ENCODE data around the gene RUNDC3A.

DNA sequence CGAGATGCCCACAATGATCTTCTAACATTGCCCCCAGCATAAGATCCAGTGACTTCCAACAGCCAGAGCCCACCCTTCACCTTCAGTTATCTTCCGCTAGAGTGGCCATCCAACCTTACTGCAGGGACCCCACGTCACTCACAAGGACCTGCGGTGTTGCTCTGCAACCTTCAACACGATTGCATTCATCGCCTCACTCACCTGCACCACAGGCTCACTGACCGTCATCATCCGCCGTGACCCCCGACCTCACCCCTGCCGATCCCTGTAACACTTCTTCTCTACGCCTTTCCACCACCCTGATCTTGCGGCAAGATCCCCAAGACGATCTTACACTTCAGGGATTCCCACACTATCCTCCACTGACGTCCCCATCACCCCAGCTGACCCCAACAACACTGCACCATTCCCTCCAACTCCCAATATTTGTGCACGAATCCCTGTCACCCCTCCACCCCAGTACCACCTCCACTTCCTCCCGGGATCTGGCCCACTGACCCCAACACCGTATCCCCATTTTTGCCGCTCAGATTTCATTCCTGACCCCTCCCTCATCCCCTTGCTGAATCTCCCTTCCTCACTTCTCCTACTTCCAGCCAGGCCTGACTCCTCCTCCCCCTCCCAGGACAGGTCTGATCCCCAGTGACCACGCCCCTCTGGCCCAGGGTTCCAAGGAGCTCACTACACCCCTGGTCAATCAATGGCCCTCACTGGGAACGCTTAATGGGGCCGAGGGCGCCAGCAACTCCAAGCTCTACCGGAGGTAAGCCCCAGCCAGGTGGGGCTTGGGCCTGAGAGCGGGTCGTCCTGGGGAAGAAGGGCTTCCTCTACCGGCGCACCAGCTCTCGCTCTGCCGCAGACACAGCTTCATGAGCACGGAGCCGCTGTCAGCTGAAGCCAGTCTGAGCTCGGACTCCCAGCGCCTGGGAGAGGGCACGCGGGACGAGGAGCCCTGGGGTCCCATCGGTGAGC, 7.6 kb downstream of the RUNDC3A start:
- TF ChIP-seq CTCF (IDR thresholded peaks at IDR 0.05), result no peak
- TF ChIP-seq POLR2A (IDR thresholded peaks at IDR 0.05), result no peak

All from thyroid gland (tissue), 4 donors.